ENCODE measurements around the gene WDR5.

- TF ChIP-seq, protein P1, sequence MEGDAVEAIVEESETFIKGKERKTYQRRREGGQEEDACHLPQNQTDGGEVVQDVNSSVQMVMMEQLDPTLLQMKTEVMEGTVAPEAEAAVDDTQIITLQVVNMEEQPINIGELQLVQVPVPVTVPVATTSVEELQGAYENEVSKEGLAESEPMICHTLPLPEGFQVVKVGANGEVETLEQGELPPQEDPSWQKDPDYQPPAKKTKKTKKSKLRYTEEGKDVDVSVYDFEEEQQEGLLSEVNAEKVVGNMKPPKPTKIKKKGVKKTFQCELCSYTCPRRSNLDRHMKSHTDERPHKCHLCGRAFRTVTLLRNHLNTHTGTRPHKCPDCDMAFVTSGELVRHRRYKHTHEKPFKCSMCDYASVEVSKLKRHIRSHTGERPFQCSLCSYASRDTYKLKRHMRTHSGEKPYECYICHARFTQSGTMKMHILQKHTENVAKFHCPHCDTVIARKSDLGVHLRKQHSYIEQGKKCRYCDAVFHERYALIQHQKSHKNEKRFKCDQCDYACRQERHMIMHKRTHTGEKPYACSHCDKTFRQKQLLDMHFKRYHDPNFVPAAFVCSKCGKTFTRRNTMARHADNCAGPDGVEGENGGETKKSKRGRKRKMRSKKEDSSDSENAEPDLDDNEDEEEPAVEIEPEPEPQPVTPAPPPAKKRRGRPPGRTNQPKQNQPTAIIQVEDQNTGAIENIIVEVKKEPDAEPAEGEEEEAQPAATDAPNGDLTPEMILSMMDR (IDR thresholded peaks at IDR 0.05), result no peak
- TF ChIP-seq POLR2A (IDR thresholded peaks at IDR 0.05), result no peak
Measured at GRCh38 chr9:134126373-134126772, 9.5 kb upstream of the WDR5 start.

Data from testis (tissue), 2 donors.